Memory B cell (primary cell): ENCODE measurements around the gene MIPOL1.
"Not testable (repeated sequence)": the region's sequence is repeated elsewhere in the genome, so short reads cannot be mapped to it uniquely, and the experiment has no call there.

Source experiments
- ATAC-seq: fragments of 150-1000 bp; cut with Tn5 transposase; 2 replicates; pipeline ENCODE4 v1.10.0; 2021; ENCODE audit warnings: low read depth, mild to moderate bottlenecking, moderate library complexity
- DNase-seq, 2 donors: peaks; one replicate each; pipeline ENCODE4 v3.0.0; 2022; ENCODE audit warnings: low spot score in 2 of 2
- H3K27ac Mint-ChIP-seq: one replicate; pipeline ENCODE4 v1.8.0; 2022; ENCODE audit warnings: mild to moderate bottlenecking, moderate library complexity, mixed read lengths
- H3K27me3 Mint-ChIP-seq: one replicate; pipeline ENCODE4 v1.8.0; 2022; ENCODE audit warnings: mixed read lengths
- H3K36me3 Mint-ChIP-seq: one replicate; pipeline ENCODE4 v1.8.0; 2022; ENCODE audit warnings: mild to moderate bottlenecking, mixed read lengths
- H3K4me1 Mint-ChIP-seq: one replicate; pipeline ENCODE4 v1.8.0; 2022; ENCODE audit warnings: mixed read lengths
- H3K4me3 Mint-ChIP-seq: one replicate; pipeline ENCODE4 v1.8.0; 2022; ENCODE audit warnings: mild to moderate bottlenecking, moderate library complexity, mixed read lengths
- H3K9me3 Mint-ChIP-seq: one replicate; pipeline ENCODE4 v1.8.0; 2022; ENCODE audit warnings: mixed read lengths

Gene MIPOL1

DNA sequence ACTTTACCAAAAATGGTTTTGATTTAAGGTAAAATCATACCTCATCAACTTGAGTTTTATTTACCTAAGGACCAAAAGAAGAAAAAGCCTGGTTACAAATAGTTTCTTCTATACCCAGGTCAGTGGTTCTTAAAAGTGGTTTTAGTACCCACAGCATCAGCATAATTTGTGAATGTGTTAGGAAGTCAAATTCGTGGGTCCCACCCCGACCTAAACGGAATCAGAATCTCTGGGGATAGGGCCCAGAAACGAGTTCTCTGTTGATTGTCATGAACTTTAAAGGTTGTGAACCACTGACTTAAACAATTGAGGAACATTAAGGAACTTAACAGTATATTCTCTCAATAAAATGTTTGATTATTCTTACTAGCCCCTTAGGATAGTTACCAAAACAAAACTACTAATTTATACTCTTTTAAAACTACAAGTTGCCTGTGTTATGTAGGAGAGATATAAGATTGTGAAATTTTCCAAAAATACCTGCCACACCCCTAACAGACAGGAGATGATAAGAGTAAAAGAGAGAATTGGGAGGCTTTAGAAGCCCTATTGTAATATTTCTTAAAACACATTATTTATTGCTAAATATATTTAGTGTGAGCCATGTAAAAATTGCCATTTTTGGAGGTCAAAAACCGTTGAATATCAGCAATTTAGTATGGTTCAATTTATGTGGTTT lies 24.7 kb upstream of the MIPOL1 start:
- ATAC-seq: no peak

DNA sequence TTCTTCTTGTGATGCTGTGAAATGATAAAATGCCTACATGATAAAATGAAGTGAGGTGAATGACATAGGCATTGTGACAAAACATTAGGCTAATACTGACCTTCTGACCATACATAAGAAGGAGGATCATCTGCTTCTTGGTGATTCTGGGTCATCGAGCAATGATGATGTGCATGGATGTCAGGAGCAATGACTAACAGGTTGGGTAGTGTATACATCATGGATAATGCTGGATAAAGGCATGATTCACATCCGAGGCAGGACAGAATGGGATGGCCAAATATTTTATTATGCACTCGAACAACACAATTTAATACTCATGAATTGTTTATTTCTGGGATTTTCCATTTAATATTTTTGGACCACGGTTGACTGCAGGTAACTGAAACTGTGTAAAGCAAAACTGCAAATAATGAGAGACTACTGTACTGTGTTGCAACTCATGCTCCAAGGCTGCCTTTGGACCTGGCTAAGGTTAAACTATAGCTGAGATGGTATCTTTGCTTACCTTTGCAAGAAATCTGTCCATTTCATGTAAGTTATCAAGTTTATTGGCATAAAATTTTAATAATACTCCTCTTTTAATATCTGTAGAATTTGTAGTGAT lies 17.7 kb upstream of the MIPOL1 start:
- no peaks in the 10 kb centered on the region for H3K27me3 Mint-ChIP-seq
- H3K4me3 Mint-ChIP-seq: no peak overlapping the region
- no peaks in the 10 kb centered on the region for H3K4me1 Mint-ChIP-seq
- H3K36me3 Mint-ChIP-seq: no peaks in the 10 kb centered on the region
- ATAC-seq (no peak), DNase-seq (no peak)
- no peak overlapping the region for H3K27ac Mint-ChIP-seq
- H3K9me3 Mint-ChIP-seq: peaks cover 9% of the 10 kb centered on the region

More for the DNA sequence above, 24.7 kb upstream of the MIPOL1 start:
- no peak for DNase-seq
- H3K27ac Mint-ChIP-seq: no peak overlapping the region
- no peaks in the 10 kb centered on the region for H3K4me1 Mint-ChIP-seq
- H3K36me3 Mint-ChIP-seq: no peaks in the 10 kb centered on the region
- peaks cover 6% of the 10 kb centered on the region for H3K9me3 Mint-ChIP-seq
- no peak overlapping the region for H3K4me3 Mint-ChIP-seq
- no peaks in the 10 kb centered on the region for H3K27me3 Mint-ChIP-seq

DNA sequence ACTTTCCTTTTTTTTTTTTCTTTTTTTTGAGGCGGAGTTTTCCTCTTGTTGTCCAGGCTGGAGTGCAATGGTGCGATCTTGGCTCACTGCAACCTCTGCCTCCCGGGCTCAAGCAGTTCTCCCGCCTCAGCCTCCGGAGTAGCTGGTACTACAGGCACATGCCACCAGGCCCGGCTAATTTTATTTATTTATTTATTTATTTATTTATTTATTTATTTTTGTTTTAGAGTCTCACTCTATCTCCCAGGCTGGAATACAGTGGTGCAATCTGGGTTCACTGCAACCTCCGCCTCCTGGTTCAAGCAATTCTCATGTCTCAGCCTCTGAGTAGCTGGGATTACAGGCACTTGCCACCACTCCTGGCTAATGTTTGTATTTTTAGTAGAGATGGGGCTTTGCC lies 16.9 kb upstream of the MIPOL1 start:
- H3K9me3 Mint-ChIP-seq, H3K27ac Mint-ChIP-seq, ATAC-seq, H3K4me3 Mint-ChIP-seq, H3K36me3 Mint-ChIP-seq, H3K4me1 Mint-ChIP-seq, H3K27me3 Mint-ChIP-seq, DNase-seq: not testable (repeated sequence)

DNA sequence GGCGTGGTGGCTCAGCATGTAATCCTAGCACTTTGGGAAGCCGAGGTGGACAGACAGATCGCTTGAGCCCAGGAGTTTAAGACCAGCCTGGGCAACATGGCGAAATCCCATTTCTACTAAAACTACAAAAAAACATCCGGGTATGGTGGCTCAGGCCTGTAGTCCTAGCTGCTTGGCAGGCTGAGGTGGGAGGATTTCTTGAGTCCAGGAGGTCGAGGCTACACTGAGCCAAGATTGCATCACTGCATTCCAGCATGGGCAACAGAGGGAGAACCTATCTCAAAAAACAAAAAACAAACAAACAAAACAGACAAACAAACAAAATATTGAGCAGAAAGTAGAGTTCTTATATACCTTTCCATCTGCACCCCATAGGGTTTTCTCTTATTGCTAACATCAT lies 16.3 kb upstream of the MIPOL1 start:
- Mint-ChIP-seq H3K9me3 (peaks cover 9% of the 10 kb centered on the region), H3K4me1 (no peaks in the 10 kb centered on the region), H3K27ac (no peak overlapping the region), H3K4me3 (no peak overlapping the region), H3K27me3 (no peaks in the 10 kb centered on the region), H3K36me3 (no peaks in the 10 kb centered on the region)
- no peak for ATAC-seq
- DNase-seq: no peak

DNA sequence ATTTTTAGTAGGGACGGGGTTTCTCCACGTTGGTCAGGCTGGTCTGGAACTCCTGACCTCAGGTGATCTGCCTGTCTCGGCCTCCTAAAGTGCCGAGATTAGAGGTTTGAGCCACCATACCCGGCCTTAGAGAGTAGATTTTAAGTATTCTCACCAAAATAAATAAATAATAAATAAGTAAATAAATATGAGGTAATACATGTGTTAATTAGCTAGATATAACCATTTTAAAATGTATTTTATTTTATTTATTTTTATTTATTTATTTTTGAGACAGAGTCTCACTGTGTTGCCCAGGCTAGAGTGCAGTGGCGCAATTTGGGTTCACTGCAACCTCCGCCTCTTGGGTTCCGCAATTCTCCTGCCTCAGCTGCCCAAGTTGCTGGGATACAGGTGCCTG lies 13.2 kb upstream of the MIPOL1 start:
- not testable (repeated sequence) for ATAC-seq, H3K36me3 Mint-ChIP-seq, H3K4me3 Mint-ChIP-seq, H3K4me1 Mint-ChIP-seq, DNase-seq, H3K27ac Mint-ChIP-seq, H3K9me3 Mint-ChIP-seq, H3K27me3 Mint-ChIP-seq

DNA sequence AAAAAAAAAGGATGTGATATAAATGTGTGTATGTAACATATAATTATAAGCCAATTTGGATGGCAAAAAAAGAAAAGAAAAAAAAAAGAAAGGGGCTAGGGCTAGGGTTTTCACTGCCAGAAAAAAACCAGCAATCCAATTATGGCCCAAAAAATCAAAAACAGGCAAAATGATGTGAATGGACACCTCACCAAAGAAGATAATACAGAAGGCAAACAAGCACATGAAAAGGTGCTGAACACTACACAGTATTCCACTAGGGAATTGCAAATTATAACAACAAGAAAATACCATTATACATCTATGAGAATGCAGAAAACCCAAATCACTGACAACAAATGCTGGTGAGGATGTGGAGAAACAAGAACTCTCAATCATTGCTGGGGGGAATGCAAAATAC lies 12.1 kb upstream of the MIPOL1 start:
- H3K36me3 Mint-ChIP-seq: no peaks in the 10 kb centered on the region
- H3K4me1 Mint-ChIP-seq: no peaks in the 10 kb centered on the region
- no peak for ATAC-seq
- H3K27ac Mint-ChIP-seq: no peak overlapping the region
- DNase-seq: no peak
- no peaks in the 10 kb centered on the region for H3K27me3 Mint-ChIP-seq
- H3K9me3 Mint-ChIP-seq: peaks cover 5% of the 10 kb centered on the region
- H3K4me3 Mint-ChIP-seq: no peak overlapping the region

DNA sequence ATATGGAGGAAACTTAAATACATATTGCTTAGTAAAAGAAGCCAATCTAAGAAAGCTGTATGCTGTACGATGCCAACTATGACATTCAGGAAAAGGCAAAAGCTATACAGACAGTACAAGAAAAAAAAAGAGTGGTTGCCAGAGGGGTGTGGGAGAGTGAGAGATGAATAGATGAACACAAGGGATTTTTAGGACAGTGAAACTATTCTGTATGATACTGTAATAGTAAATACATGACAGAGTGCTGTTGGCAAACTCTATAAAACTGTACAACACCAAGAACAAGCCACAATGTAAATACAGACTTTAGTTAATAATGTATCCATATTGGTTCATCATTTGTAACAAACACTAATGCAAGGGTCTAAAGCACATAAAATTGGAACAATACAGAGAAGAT lies 10.9 kb upstream of the MIPOL1 start:
- DNase-seq (no peak), ATAC-seq (no peak)
- Mint-ChIP-seq H3K27ac (no peak overlapping the region), H3K9me3 (peaks cover 6% of the 10 kb centered on the region), H3K4me3 (no peak overlapping the region), H3K27me3 (no peaks in the 10 kb centered on the region), H3K36me3 (no peaks in the 10 kb centered on the region), H3K4me1 (no peaks in the 10 kb centered on the region)

DNA sequence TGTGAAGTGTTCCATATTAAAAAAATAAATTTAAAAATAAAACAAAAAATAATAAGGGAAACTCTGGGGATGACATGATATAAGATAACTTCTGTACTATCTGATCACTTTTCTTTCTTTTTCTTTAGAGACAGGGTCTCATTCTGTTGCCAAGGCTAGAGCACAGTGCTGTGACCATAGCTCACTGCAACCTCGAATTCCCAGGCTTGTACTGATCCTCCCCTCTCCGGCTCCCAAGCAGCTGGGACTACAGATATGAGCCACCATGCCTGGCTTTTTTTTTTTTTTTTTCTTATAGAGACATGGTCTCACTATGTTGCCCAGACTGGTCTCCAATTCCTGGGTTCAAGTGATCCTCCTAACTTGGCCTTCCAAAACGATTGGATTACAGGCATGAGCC lies 10.4 kb upstream of the MIPOL1 start:
- H3K4me3 Mint-ChIP-seq: no peak overlapping the region
- H3K9me3 Mint-ChIP-seq: peaks cover 4% of the 10 kb centered on the region
- DNase-seq (no peak), ATAC-seq (no peak)
- no peaks in the 10 kb centered on the region for H3K36me3 Mint-ChIP-seq
- no peaks in the 10 kb centered on the region for H3K27me3 Mint-ChIP-seq
- no peaks in the 10 kb centered on the region for H3K4me1 Mint-ChIP-seq
- H3K27ac Mint-ChIP-seq: no peak overlapping the region

DNA sequence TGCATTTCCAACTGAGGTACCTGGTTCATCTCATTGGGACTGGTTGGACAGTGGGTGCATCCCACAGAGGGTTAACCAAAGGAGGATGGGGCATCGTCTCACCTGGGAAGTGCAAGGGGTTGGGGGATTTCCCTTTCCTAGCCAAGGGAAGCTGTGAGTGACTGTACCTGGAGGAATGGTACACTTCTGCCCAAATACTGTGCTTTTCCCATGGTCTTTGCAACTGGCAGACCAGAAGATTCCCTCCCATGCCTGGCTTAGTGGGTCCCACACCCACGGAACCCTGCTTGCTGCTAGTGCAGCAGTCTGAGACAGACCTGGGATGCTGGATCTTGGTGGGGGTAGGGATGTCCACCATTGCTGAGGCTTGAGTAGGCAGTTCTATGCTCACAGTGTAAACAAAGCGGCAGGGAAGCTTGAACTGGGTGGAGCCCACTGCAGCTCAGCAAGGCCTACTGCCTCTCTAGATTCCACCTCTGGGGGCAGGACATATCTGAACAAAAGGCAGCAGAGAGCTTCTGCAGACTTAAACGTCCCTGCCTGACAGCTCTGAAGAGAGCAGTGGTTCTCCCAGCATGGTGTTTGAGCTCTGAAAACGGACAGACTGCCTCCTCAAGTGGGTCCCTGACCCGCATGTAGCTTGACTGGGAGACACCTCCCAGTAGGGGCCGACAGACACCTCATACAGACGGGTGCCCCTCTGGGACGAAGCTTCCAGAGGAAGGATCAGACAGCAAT lies 9.7 kb upstream of the MIPOL1 start:
- H3K27ac Mint-ChIP-seq, H3K27me3 Mint-ChIP-seq, DNase-seq, H3K36me3 Mint-ChIP-seq, H3K4me3 Mint-ChIP-seq, ATAC-seq, H3K9me3 Mint-ChIP-seq, H3K4me1 Mint-ChIP-seq: not testable (repeated sequence)

DNA sequence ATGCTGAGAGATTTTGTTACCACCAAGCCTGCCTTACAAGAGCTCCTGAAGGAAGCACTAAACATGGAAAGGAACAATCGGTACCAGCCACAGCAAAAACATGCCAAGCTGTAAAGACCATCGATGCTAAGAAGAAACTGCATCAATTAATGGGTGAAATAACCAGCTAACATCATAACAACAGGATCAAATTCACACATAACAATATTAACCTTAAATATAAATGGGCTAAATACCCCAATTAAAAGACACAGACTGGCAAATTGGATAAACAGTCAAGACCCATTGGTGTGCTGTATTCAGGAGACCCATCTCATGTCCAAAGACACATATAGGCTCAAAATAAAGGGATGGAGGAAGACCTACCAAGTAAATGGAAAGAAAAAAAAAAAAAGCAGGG lies 8.0 kb upstream of the MIPOL1 start:
- not testable (repeated sequence) for H3K36me3 Mint-ChIP-seq, H3K9me3 Mint-ChIP-seq, H3K4me1 Mint-ChIP-seq, ATAC-seq, H3K4me3 Mint-ChIP-seq, H3K27me3 Mint-ChIP-seq, H3K27ac Mint-ChIP-seq, DNase-seq

DNA sequence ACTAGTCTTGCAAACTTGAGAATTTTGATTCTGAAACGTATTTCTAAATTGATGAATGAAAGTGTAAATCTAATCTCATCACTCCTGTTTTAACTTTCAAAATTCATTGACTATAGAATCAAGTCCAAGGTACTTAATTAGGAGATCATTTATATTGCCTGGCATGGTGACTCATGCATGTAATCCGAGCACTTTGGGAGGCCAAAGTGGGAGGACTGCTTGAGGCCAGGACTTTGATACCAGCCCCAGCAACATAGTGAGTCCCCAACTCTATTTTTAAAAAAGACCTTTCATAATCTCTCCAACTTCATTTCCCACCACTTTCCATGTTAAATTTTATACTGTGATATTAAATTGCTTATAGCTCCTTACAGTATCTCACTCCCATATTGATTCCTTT lies 3.0 kb upstream of the MIPOL1 start:
- no peaks in the 10 kb centered on the region for H3K36me3 Mint-ChIP-seq
- no peaks in the 10 kb centered on the region for H3K27me3 Mint-ChIP-seq
- H3K27ac Mint-ChIP-seq: no peak overlapping the region
- no peak for DNase-seq
- H3K9me3 Mint-ChIP-seq: peaks cover 3% of the 10 kb centered on the region
- H3K4me3 Mint-ChIP-seq: no peak overlapping the region
- ATAC-seq: no peak
- H3K4me1 Mint-ChIP-seq: peaks cover 2% of the 10 kb centered on the region

DNA sequence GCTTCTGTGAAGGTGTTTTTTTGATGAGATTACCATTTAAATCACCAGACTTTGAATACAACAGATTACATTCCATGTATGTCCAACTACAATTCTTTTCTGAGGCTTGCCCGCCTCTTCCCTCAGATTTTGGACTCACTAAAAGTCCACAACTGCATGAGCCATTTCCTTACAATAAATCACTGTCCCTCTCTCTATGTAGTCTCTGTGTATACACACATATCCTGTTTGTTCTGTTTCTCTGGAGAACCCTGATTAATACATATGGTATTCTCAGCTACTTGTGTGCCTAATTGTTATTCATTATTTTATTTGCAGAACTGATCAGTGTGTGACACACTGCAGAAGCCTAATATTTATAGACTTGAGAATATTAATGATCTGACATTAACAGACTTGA lies 2.4 kb upstream of the MIPOL1 start:
- ATAC-seq (no peak), DNase-seq (no peak)
- peaks cover 3% of the 10 kb centered on the region for H3K9me3 Mint-ChIP-seq
- H3K4me3 Mint-ChIP-seq: no peak overlapping the region
- H3K36me3 Mint-ChIP-seq: no peaks in the 10 kb centered on the region
- no peak overlapping the region for H3K27ac Mint-ChIP-seq
- H3K27me3 Mint-ChIP-seq: no peaks in the 10 kb centered on the region
- peaks cover 2% of the 10 kb centered on the region for H3K4me1 Mint-ChIP-seq

DNA sequence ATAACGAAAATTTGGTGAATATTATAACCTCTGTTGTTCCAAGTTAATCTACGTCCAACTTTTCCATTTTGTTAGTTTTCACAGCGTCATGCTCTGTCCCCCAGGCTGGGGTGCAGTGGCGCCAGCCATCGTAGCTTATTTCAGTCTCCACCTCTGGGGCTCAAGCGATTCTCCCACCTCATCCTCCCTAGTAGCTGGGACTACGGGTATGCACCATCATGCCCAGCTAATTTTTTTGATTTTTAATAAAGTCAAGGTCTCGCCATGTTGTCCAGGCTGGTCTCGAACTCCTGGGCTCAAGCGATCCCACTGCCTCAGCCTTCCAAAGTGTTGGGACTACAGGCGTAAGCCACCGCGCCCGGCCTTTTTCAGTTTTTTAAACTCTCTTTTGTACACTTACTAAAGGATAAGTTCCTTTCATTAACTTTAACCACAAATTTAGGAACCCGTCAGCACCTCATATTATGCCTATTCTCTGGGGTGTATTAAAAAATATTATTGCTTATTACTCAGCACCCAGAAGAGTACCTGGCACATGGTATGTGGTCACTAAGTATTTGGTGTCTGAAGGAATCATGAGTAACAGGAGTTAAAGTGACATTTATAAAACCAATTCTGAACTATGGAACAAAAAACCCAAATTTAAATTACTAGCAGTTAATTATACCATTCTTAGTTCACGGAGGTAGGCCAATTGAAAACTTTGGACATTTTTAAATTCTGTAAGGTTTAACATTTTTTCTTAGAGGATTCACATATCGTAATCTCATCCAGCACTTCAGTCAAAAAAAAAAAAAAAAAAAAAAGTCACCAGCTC lies 925 bp upstream of the MIPOL1 start:
- no peak for ATAC-seq

DNA sequence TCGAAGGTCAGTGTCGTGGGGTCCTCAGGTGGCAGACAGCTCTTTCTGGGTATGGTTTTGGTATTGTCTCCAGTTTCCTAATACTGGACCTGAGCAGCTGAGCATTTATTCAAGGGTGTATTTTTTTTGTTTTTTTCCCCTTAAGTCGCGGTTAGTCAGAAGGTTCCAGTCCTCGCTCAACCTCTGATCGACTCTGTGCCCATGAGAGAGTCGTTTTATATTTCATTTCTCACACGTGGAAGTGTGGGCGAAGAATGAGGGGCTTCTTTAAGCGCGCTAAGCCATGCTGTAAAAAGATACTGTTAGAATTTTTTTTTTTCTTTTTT lies 499 bp downstream of the MIPOL1 start:
- no peak for ATAC-seq
- DNase-seq: no peak
- Mint-ChIP-seq H3K4me1 (peaks cover 2% of the 10 kb centered on the region), H3K9me3 (no peaks in the 10 kb centered on the region), H3K27ac (no peak overlapping the region), H3K36me3 (no peaks in the 10 kb centered on the region), H3K27me3 (no peaks in the 10 kb centered on the region), H3K4me3 (no peak overlapping the region)

More for the DNA sequence above, 925 bp upstream of the MIPOL1 start:
- Mint-ChIP-seq H3K9me3 (peaks cover 1% of the 10 kb centered on the region), H3K36me3 (no peaks in the 10 kb centered on the region), H3K27me3 (no peaks in the 10 kb centered on the region), H3K4me3 (peak overlapping the region; percentile 43), H3K27ac (no peak overlapping the region), H3K4me1 (peaks cover 2% of the 10 kb centered on the region)
- no peak for DNase-seq
